HUES48 (cell line): ENCODE data around the gene DSCAM.

Source experiments
- H3K27ac ChIP-seq: one replicate; pipeline ENCODE4 v1.7.0; 2013; ENCODE audit warnings: low read depth, low read length, inconsistent platforms
- H3K27me3 ChIP-seq: 2 replicates; pipeline ENCODE4 v1.6.1; 2013; ENCODE audit warnings: mild to moderate bottlenecking, low read length; ENCODE audit not compliant: control insufficient read depth, insufficient read depth
- H3K36me3 ChIP-seq: 2 replicates; pipeline ENCODE4 v1.6.1; 2013; ENCODE audit warnings: low read length; ENCODE audit not compliant: control insufficient read depth, insufficient read depth
- H3K4me1 ChIP-seq: 2 replicates; pipeline ENCODE4 v1.6.1; 2013; ENCODE audit warnings: mild to moderate bottlenecking, low read length; ENCODE audit not compliant: control insufficient read depth, insufficient read depth
- H3K4me3 ChIP-seq: 2 replicates; pipeline ENCODE4 v1.5.1; 2013; ENCODE audit warnings: mild to moderate bottlenecking, low read depth, low read length
- H3K9ac ChIP-seq: 2 replicates; pipeline ENCODE4 v1.6.1; 2013; ENCODE audit warnings: mild to moderate bottlenecking, low read depth, low read length, moderate library complexity
- H3K9me3 ChIP-seq: 2 replicates; pipeline ENCODE4 v1.6.1; 2013; ENCODE audit warnings: low read length; ENCODE audit not compliant: control insufficient read depth, insufficient read depth

DSCAM gene

DNA sequence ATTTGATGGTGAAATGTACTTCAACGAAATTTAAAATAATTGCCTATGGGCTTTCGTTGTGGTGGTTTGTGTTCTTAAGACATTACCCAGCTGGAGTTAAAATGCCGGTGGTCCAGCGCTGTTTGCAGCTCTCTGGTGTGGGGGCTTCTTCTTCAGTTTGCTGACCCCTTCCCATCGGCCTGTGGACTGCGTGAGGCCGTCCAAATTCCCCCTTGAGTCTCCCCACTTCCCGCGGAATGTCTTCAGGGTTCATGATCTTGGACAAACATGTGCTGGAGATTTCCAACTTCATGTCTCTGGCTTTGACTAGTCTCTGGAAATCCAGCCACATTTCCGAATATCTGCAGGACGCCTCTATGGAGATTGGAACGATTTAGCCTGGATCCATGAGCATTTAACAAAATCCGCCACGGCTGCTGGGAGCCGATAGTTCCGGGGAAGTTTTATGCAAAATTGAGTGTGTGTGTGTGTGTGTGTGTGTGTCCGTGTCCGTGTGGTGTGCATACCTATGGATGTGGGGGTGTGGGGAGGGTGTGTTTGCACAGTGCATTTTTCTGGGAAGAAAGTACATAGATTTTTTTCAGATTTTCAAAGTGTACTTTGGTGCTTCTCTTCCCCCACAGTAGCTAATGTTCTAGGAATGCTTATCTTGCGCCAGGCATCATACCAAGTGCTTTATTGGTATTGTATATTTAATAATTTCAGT is 862.5 kb downstream of the DSCAM start:
- no peak overlapping the region for H3K9ac ChIP-seq
- H3K4me1 ChIP-seq, result no peaks in the 10 kb centered on the region
- H3K9me3 ChIP-seq, result no peaks in the 10 kb centered on the region
- no peak overlapping the region for H3K4me3 ChIP-seq
- H3K27me3 ChIP-seq, result no peaks in the 10 kb centered on the region
- no peak overlapping the region for H3K27ac ChIP-seq
- no peaks in the 10 kb centered on the region for H3K36me3 ChIP-seq

GRCh38 chr21:39980241-39980820 is 866.6 kb downstream of the DSCAM start:
- Histone ChIP-seq H3K9me3 (no peaks in the 10 kb centered on the region), H3K4me1 (no peaks in the 10 kb centered on the region), H3K27ac (no peak overlapping the region), H3K9ac (no peak overlapping the region), H3K27me3 (no peaks in the 10 kb centered on the region), H3K4me3 (no peak overlapping the region), H3K36me3 (no peaks in the 10 kb centered on the region)

- no peaks in the 10 kb centered on the region for H3K9me3 ChIP-seq
- H3K36me3 ChIP-seq, result no peaks in the 10 kb centered on the region
- no peak overlapping the region for H3K9ac ChIP-seq
Observed at GRCh38 chr21:39979321-39979720, 867.6 kb downstream of the DSCAM start.

DNA sequence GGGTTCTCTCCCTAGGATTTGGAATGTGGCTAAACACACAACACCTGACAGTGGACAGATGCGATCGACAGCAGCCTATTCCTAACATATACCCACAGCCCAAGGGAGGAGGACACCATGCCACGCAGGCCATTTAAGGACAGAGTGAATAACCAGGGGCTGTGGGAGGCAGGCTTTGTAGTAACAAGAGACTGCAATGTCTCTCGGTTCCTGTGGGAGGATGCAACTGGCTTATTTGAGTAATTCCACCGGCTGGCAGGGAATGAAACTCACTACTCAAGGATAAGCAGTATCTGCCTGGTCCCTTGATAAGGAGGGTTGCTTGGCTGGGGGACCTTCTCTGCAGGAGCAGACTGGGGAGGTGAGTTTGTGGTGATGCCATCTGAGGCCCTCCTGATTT is 870.2 kb downstream of the DSCAM start:
- H3K27ac ChIP-seq, result no peak overlapping the region
- no peaks in the 10 kb centered on the region for H3K4me1 ChIP-seq
- H3K27me3 ChIP-seq, result no peaks in the 10 kb centered on the region
- no peaks in the 10 kb centered on the region for H3K36me3 ChIP-seq
- H3K4me3 ChIP-seq, result no peak overlapping the region
- 0 out of 2 replicates have a peak, but pooled peaks cover 3% of the 10 kb centered on the region for H3K9me3 ChIP-seq
- no peak overlapping the region for H3K9ac ChIP-seq

More at GRCh38 chr21:39979321-39979720, 867.6 kb downstream of the DSCAM start:
- Histone ChIP-seq H3K4me3 (no peak overlapping the region), H3K27ac (no peak overlapping the region), H3K27me3 (no peaks in the 10 kb centered on the region), H3K4me1 (no peaks in the 10 kb centered on the region)

DNA sequence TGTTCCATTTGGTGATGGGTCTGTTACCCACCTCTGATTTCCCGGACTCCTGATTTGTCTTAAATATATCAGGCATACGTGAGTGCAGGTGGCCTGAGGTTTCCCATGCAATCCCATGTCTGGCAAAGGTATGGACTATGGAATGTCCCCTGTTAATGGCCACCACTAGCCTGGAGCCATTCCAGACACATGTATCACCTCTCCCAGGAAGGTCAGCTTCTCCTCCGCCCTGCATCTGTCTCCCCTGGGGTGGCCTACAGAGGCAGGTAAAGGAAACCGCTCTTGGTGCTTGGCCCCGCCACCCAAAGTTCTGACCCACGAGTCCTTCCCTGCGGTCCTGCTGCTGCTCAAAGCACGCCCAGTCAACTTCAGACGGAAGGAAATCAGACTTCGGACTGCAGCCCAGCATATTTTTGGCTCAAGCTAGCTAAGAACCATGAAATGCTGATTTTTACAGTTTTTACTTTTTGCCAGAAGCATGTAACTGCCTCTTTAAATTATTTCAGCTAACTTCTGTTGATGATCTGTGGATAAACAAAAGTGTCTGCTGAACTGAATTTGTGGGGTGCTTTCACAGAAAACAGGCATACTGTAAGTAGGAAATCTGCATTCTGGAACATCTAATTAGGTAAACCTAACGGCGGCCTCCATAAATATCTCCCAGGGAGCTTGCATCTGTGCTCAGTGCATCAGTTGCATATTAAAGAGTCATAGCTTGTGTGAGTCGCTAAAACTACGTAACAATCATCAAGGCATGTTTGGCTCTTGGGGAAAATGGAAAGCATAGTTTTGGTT is 873.8 kb downstream of the DSCAM start:
- H3K27ac ChIP-seq, result no peak overlapping the region
- H3K36me3 ChIP-seq, result no peaks in the 10 kb centered on the region
- H3K9me3 ChIP-seq, result 0 out of 2 replicates have a peak, but pooled peaks cover 3% of the 10 kb centered on the region
- no peak overlapping the region for H3K4me3 ChIP-seq
- no peaks in the 10 kb centered on the region for H3K27me3 ChIP-seq
- no peak overlapping the region for H3K9ac ChIP-seq
- H3K4me1 ChIP-seq, result no peaks in the 10 kb centered on the region

- H3K27ac ChIP-seq, result no peak overlapping the region
- no peak overlapping the region for H3K9ac ChIP-seq
- H3K27me3 ChIP-seq, result no peaks in the 10 kb centered on the region
- H3K36me3 ChIP-seq, result no peaks in the 10 kb centered on the region
- no peak overlapping the region for H3K4me3 ChIP-seq
- 0 out of 2 replicates have a peak, but pooled peaks cover 3% of the 10 kb centered on the region for H3K9me3 ChIP-seq
- H3K4me1 ChIP-seq, result no peaks in the 10 kb centered on the region
Observed at GRCh38 chr21:39972471-39972870, 874.5 kb downstream of the DSCAM start.

DNA sequence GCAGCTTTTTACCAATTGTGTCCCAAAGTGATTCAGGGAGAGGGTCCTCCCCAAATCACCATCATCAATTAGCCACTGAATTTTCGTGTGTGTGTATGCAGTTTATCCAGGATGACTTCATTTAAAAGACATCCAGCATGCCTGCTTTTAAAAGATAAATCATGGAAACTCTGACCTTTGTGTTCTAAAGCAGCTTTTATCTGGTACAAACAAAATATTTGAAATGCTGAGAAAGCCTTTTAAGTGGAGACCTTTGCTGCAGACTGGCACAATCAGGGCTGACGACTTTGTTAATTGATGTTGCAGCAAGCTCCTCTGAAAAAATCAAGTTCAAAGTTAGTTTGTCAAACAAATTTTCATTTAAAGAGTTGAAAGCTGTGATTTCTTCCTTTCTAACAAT is 875.0 kb downstream of the DSCAM start:
- H3K36me3 ChIP-seq, result no peaks in the 10 kb centered on the region
- no peaks in the 10 kb centered on the region for H3K4me1 ChIP-seq
- H3K4me3 ChIP-seq, result no peak overlapping the region
- H3K27me3 ChIP-seq, result no peaks in the 10 kb centered on the region
- H3K27ac ChIP-seq, result no peak overlapping the region
- H3K9me3 ChIP-seq, result 0 out of 2 replicates have a peak, but pooled peaks cover 3% of the 10 kb centered on the region
- H3K9ac ChIP-seq, result no peak overlapping the region

DNA sequence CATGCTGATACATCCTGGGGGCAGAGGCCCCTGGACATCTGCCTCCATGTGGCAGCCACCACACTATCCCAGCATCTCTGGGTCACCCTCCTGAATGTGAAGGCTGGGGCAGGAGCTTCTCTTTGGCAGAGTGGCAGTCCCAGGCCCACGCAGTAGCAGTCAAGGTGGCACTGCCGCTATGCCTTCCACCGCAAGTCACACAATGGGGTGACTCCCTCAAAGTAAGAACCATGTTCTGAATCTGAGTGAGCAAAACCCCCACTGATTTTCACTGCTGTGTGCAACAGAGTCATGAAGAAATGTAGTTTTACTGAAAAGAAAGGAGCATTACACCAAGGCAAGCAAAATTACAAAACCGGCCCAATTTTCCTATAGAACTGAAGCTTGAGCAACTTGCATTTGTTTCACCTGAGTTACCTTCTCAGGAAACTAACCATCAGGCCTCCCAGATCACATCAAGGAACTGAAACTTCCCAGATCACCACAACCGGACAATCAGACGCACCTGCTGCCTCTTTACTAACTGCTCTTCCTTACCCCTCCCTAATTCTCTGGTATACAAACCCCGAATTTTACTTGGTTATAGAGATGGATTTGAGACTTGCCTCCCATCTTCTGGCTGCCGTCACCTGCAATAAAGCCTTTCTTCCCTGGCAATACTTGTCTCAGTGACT is 877.1 kb downstream of the DSCAM start:
- Histone ChIP-seq H3K27ac (no peak overlapping the region), H3K4me3 (no peak overlapping the region), H3K9ac (no peak overlapping the region), H3K9me3 (0 out of 2 replicates have a peak, but pooled peaks cover 3% of the 10 kb centered on the region), H3K27me3 (no peaks in the 10 kb centered on the region), H3K4me1 (no peaks in the 10 kb centered on the region), H3K36me3 (no peaks in the 10 kb centered on the region)

GRCh38 chr21:39968010-39968409 is 878.9 kb downstream of the DSCAM start:
- Histone ChIP-seq H3K9me3 (no peaks in the 10 kb centered on the region), H3K4me3 (no peak overlapping the region), H3K4me1 (no peaks in the 10 kb centered on the region), H3K27ac (no peak overlapping the region), H3K27me3 (no peaks in the 10 kb centered on the region), H3K9ac (no peak overlapping the region), H3K36me3 (no peaks in the 10 kb centered on the region)

GRCh38 chr21:39966786-39967185 is 880.2 kb downstream of the DSCAM start:
- H3K27ac ChIP-seq, result no peak overlapping the region
- H3K36me3 ChIP-seq, result no peaks in the 10 kb centered on the region
- no peak overlapping the region for H3K4me3 ChIP-seq
- H3K4me1 ChIP-seq, result no peaks in the 10 kb centered on the region
- no peaks in the 10 kb centered on the region for H3K27me3 ChIP-seq
- no peak overlapping the region for H3K9ac ChIP-seq
- no peaks in the 10 kb centered on the region for H3K9me3 ChIP-seq
